ENCODE data around the gene ZMIZ1.

DNA sequence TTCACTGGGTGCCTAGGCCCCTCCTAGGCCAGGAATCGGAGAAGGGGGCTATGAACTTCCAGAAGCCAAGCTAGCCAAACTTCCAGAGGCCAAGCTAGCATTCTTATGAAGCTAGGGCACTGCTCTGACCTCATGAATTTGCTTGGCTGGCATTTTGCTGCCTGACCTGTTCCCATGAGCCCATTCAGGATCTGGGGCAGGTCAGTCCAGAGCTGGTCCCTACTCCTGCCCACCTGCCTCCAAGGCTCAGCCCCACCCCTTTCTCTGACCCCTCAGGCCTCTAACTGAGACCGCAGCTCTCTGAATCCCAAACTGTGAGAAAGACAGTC lies 277.2 kb downstream of the ZMIZ1 start:
- TF ChIP-seq, protein P1, sequence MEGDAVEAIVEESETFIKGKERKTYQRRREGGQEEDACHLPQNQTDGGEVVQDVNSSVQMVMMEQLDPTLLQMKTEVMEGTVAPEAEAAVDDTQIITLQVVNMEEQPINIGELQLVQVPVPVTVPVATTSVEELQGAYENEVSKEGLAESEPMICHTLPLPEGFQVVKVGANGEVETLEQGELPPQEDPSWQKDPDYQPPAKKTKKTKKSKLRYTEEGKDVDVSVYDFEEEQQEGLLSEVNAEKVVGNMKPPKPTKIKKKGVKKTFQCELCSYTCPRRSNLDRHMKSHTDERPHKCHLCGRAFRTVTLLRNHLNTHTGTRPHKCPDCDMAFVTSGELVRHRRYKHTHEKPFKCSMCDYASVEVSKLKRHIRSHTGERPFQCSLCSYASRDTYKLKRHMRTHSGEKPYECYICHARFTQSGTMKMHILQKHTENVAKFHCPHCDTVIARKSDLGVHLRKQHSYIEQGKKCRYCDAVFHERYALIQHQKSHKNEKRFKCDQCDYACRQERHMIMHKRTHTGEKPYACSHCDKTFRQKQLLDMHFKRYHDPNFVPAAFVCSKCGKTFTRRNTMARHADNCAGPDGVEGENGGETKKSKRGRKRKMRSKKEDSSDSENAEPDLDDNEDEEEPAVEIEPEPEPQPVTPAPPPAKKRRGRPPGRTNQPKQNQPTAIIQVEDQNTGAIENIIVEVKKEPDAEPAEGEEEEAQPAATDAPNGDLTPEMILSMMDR (IDR thresholded peaks at IDR 0.05), result no peak
- TF ChIP-seq POLR2A (IDR thresholded peaks at IDR 0.05) (no peak), EP300 (IDR thresholded peaks at IDR 0.05) (no peak)
